ENCODE results near the gene HTR1B.

Gene HTR1B

GRCh38 chr6:77455271-77455670, 8.0 kb downstream of the HTR1B start:
- DNase-seq (ENCODE audit: low read depth): no peak

GRCh38 chr6:77454386-77454785, 8.9 kb downstream of the HTR1B start:
- no peak for DNase-seq (ENCODE audit: low read depth)

GRCh38 chr6:77451466-77451865, 11.8 kb downstream of the HTR1B start:
- no peak for DNase-seq (ENCODE audit: low read depth)

GRCh38 chr6:77450924-77451323, 12.4 kb downstream of the HTR1B start:
- no peak for DNase-seq (ENCODE audit: low read depth)

- DNase-seq (ENCODE audit: low read depth): no peak
Observed at GRCh38 chr6:77448546-77448945, 14.7 kb downstream of the HTR1B start.

GRCh38 chr6:77447254-77447653, 16.0 kb downstream of the HTR1B start:
- DNase-seq (ENCODE audit: low read depth): no peak

GRCh38 chr6:77446249-77446648, 17.0 kb downstream of the HTR1B start:
- DNase-seq (ENCODE audit: low read depth): no peak

- DNase-seq (ENCODE audit: low read depth): no peak
Observed at GRCh38 chr6:77445214-77445613, 18.1 kb downstream of the HTR1B start.

- no peak for DNase-seq (ENCODE audit: low read depth)
Observed at GRCh38 chr6:77440206-77440976, 22.9 kb downstream of the HTR1B start.

- no peak for DNase-seq (ENCODE audit: low read depth)
Observed at GRCh38 chr6:77433888-77434287, 29.4 kb downstream of the HTR1B start.

GRCh38 chr6:77430504-77430903, 32.8 kb downstream of the HTR1B start:
- DNase-seq (ENCODE audit: low read depth): no peak

- no peak for DNase-seq (ENCODE audit: low read depth)
Observed at GRCh38 chr6:77425671-77426070, 37.6 kb downstream of the HTR1B start.

- no peak for DNase-seq (ENCODE audit: low read depth)
Observed at GRCh38 chr6:77425216-77425615, 38.1 kb downstream of the HTR1B start.

GRCh38 chr6:77424761-77425160, 38.5 kb downstream of the HTR1B start:
- DNase-seq (ENCODE audit: low read depth): no peak

GRCh38 chr6:77416839-77417238, 46.5 kb downstream of the HTR1B start:
- DNase-seq (ENCODE audit: low read depth): no peak

GRCh38 chr6:77415706-77416105, 47.6 kb downstream of the HTR1B start:
- DNase-seq (ENCODE audit: low read depth): no peak
